Naive B cell (primary cell): ENCODE measurements around the gene NXPH1. TPM values are rescaled to one million over a fixed set of nuclear protein-coding genes. Genes with fewer than 3 reads are reported as not detected.
A peak's percentile ranks its signal among the peaks of the same experiment; 100 is the strongest.

ENCODE experiments used
- ATAC-seq, 2 donors: fragments of 150-1000 bp; cut with Tn5 transposase; 2 replicates each; pipeline ENCODE4 v1.10.0; 2021; ENCODE audit warnings: low read depth in 2 of 2, mild to moderate bottlenecking in 2 of 2, moderate library complexity in 2 of 2
- DNase-seq: peaks from one replicate; pipeline ENCODE4 v3.0.0; 2022
- H3K27ac Mint-ChIP-seq, 6 donors: one replicate each; pipeline ENCODE4 v1.8.0; 2020 to 2022; ENCODE audit warnings: mild to moderate bottlenecking in 6 of 6, mixed read lengths in 6 of 6, moderate library complexity in 5 of 6, inconsistent platforms in 2 of 6
- H3K27me3 Mint-ChIP-seq, 3 donors: one replicate each; pipeline ENCODE4 v1.8.0; 2021 to 2022; ENCODE audit warnings: mixed read lengths in 3 of 3, mild to moderate bottlenecking in 1 of 3
- H3K36me3 Mint-ChIP-seq, 2 donors: one replicate each; pipeline ENCODE4 v1.8.0; 2020 to 2022; ENCODE audit warnings: mixed read lengths in 2 of 2, inconsistent platforms in 1 of 2, mild to moderate bottlenecking in 1 of 2
- H3K4me1 Mint-ChIP-seq, 3 donors: one replicate each; pipeline ENCODE4 v1.8.0; 2020 to 2022; ENCODE audit warnings: mixed read lengths in 3 of 3, inconsistent platforms in 1 of 3, mild to moderate bottlenecking in 1 of 3, moderate library complexity in 1 of 3
- H3K4me3 Mint-ChIP-seq, 8 donors: one replicate each; pipeline ENCODE4 v1.8.0; 2020 to 2022; ENCODE audit warnings: mild to moderate bottlenecking in 8 of 8, mixed read lengths in 8 of 8, moderate library complexity in 8 of 8, inconsistent platforms in 2 of 8
- H3K9me3 Mint-ChIP-seq, 7 donors: one replicate each; pipeline ENCODE4 v1.8.0; 2020 to 2022; ENCODE audit warnings: mixed read lengths in 7 of 7, mild to moderate bottlenecking in 5 of 7, inconsistent platforms in 2 of 7, moderate library complexity in 1 of 7
- polyA plus RNA-seq, 6 donors: library from polyadenylated mRNA; unstranded; fragments of 300-500 nt; fragmentation: Illumina TruSeq; gene quantifications; one replicate each; pipeline ENCODE4 v1.2.3, GENCODE V29; 2021; ENCODE audit warnings: low read depth in 6 of 6

The NXPH1 gene
- polyA plus RNA-seq, 6 donors from 2014 or later = not detected

DNA sequence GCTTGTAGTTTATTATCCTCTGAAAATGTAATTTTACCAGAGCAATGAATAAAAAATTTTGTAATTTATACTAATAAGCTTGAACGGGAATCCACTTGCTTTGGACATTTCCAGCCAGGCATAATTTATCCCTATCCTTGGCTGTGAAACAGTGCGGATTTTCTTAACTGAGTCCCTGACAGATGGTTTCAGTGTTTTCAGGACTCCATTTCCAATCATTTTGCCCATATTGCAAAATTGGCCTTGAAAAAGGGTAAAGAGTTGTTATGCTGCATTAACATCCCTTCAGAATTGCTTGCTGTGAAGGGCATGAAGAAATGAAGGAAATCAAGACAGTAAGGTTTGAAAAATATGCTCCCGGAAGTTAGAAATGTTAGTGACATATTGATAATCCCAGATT is 57.7 kb downstream of the NXPH1 start:
- no peaks in the 10 kb centered on the region for H3K36me3 Mint-ChIP-seq
- no peak overlapping the region for H3K27ac Mint-ChIP-seq
- H3K4me1 Mint-ChIP-seq = no peaks in the 10 kb centered on the region
- ATAC-seq (no peak), DNase-seq (no peak)
- peaks cover 0 to 9% (median 5%) of the 10 kb centered on the region in 3 donors for H3K27me3 Mint-ChIP-seq
- no peak overlapping the region for H3K4me3 Mint-ChIP-seq
- peaks cover 0 to 13% (median 2%) of the 10 kb centered on the region in 7 donors for H3K9me3 Mint-ChIP-seq

DNA sequence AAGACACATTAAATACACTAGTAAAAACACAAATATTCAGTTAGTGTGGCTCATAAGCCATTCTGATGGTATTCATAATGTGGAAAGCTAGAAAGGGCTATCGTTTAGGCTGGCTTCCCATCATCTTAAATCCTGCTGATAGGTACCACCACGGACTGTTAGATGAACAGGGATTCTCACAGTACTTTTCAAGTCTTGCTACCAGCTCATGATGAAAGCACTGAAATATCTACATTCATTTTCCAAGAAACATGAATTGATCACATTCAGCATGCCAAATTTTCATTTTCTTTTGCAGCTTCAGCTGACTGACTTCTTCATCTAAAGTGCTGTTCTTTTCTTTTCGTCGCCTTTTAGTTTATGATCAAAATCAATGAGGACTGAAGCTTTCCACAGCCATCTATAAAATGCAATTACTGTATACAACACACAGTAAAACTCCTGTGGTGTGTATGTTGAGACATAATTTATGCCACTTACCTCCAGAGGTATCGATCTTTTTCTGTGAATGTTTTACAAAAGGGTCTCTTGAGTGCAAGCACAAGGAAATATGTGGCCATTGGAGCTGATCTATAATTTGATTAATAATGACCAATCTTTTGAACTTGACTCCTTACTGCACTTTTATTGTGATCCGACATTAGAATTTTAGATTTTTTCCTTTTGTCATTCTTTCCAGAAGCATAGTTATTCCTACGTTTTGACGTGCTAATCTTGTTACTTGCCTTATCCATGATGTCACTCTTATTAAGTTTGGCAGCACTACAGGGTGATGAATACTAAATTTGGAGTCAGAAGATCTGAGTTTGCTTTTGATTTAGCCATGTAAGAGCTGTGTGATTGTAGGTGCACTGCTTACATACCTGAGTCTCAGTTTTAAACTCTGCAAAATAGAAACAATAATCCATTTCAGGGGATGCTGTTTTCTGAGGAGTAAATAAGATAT is 58.4 kb downstream of the NXPH1 start:
- Mint-ChIP-seq H3K4me1 (no peaks in the 10 kb centered on the region), H3K27me3 (peaks cover 0 to 9% (median 5%) of the 10 kb centered on the region in 3 donors), H3K9me3 (peaks cover 0 to 9% (median 2%) of the 10 kb centered on the region in 7 donors), H3K36me3 (no peaks in the 10 kb centered on the region), H3K27ac (no peak overlapping the region), H3K4me3 (no peak overlapping the region)
- DNase-seq (no peak), ATAC-seq (no peak)

DNA sequence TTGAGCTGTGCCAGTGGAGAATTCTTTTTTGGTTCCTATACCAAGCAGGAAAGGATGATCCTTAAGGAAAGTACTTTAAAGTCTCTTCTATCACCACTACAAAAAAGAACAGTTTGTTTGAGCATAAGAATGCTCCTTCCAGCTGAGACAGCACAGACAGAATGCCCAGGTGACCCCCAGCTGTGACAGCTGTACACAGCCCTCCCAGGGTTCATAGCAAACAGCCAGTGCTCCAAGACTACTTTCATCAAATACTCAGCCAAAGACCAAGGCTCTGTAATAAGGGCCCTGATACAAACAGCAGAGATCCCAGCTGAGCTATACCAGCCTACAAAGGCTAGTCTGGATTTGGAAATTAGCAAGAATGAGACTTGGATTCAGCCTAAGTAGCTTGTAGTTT is 65.7 kb downstream of the NXPH1 start:
- no peak overlapping the region for H3K27ac Mint-ChIP-seq
- H3K36me3 Mint-ChIP-seq = no peaks in the 10 kb centered on the region
- no peak for DNase-seq
- no peaks in the 10 kb centered on the region for H3K4me1 Mint-ChIP-seq
- peaks cover 0 to 11% (median 5%) of the 10 kb centered on the region in 3 donors for H3K27me3 Mint-ChIP-seq
- peaks cover 0 to 14% (median 3%) of the 10 kb centered on the region in 7 donors for H3K9me3 Mint-ChIP-seq
- H3K4me3 Mint-ChIP-seq = no peak overlapping the region
- ATAC-seq = no peak

DNA sequence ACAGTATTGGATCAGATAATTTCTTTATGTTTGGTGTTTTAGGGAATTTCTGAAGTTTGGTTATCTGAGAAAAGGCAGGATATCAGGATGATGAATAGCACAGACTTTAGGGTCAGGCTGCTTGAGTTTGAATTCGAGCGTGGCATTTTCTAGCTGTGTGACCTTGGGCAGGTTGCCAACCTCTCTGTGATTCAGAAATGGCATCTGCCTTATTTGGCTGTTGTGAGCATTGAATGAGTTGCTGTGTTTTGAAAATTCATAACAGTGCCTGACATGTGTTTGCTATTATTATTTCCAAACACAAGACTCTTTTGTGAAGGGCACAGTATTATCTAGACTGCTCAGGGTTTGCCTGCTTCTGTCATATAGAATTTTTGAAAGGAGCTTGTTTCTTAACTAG is 66.9 kb downstream of the NXPH1 start:
- Mint-ChIP-seq H3K4me1 (no peaks in the 10 kb centered on the region), H3K27me3 (peaks cover 0 to 11% (median 5%) of the 10 kb centered on the region in 3 donors), H3K27ac (no peak overlapping the region), H3K9me3 (peaks cover 0 to 14% (median 3%) of the 10 kb centered on the region in 7 donors), H3K36me3 (no peaks in the 10 kb centered on the region), H3K4me3 (no peak overlapping the region)
- DNase-seq = no peak
- ATAC-seq = no peak

DNA sequence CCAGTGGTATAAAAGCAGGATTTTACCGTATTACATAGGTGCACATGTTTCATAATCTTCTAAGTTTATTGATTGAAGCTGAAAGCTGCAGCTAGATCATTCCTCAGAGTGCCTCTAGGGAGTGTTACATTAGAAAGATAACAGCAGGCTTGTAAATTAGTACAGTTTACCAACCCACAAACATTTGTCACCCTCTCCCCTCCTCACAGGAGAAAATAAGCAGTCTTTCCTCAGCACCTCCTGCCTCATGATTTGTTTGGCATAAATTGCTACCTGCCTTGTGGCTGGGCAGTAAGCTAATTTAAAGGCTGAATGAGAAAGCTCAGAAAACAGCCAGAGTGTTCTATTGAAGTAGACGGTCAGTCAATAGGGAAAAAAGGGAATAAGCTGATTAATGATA is 74.2 kb downstream of the NXPH1 start:
- no peak overlapping the region for H3K4me3 Mint-ChIP-seq
- H3K27ac Mint-ChIP-seq = no peak overlapping the region
- no peaks in the 10 kb centered on the region for H3K36me3 Mint-ChIP-seq
- H3K9me3 Mint-ChIP-seq = peaks cover 0 to 7% (median 3%) of the 10 kb centered on the region in 7 donors
- H3K4me1 Mint-ChIP-seq = no peaks in the 10 kb centered on the region
- no peak for ATAC-seq
- peaks cover 0 to 8% (median 0%) of the 10 kb centered on the region in 3 donors for H3K27me3 Mint-ChIP-seq
- no peak for DNase-seq

DNA sequence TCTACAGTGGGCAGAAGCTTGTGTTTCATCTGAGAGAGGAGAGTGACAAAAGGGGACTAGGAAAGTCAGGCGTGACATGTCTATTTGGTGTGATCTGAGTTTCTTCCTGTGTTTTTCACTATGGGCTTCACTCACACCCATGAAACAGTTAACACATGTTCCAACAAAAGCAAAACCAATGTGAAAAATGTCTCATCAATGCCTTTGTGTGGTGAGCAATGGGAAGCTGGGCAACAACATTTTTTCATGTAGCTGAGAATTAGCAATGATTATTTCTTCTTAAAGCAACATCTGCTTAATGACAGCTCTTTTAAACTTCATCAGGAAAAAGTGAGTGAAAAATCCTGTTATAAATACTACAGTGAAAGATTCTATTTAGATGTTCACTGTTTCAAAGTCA is 76.2 kb downstream of the NXPH1 start:
- no peak for ATAC-seq
- Mint-ChIP-seq H3K36me3 (no peaks in the 10 kb centered on the region), H3K27ac (no peak overlapping the region), H3K9me3 (peaks cover 0 to 2% (median 0%) of the 10 kb centered on the region in 7 donors), H3K4me3 (no peak overlapping the region), H3K4me1 (no peaks in the 10 kb centered on the region), H3K27me3 (peaks cover 0 to 8% (median 0%) of the 10 kb centered on the region in 3 donors)
- no peak for DNase-seq

DNA sequence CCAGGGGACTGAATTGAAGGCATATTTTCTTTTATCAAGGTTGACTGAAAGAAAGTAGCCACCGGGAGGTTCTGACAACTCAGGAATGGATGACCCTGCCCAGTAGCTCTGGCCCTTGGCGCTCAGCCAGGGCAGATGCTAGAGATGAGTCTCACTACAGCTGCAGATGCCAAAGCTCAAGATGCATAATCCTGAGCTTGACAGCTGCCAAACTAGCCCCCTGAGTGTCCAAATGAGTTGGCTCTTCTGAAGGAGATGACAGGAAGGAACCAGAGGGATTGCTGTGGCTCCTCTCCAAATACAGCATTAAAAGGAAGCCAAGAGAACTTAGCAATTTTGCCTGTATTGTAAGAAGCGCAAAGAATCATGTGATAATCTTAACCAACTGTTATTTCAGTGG is 78.4 kb downstream of the NXPH1 start:
- H3K9me3 Mint-ChIP-seq = peaks cover 0 to 2% (median 0%) of the 10 kb centered on the region in 7 donors
- no peaks in the 10 kb centered on the region for H3K36me3 Mint-ChIP-seq
- peaks cover 0 to under 1% (median 0%) of the 10 kb centered on the region in 3 donors for H3K27me3 Mint-ChIP-seq
- no peak overlapping the region for H3K4me3 Mint-ChIP-seq
- DNase-seq (no peak), ATAC-seq (no peak)
- H3K27ac Mint-ChIP-seq = no peak overlapping the region
- H3K4me1 Mint-ChIP-seq = no peaks in the 10 kb centered on the region

DNA sequence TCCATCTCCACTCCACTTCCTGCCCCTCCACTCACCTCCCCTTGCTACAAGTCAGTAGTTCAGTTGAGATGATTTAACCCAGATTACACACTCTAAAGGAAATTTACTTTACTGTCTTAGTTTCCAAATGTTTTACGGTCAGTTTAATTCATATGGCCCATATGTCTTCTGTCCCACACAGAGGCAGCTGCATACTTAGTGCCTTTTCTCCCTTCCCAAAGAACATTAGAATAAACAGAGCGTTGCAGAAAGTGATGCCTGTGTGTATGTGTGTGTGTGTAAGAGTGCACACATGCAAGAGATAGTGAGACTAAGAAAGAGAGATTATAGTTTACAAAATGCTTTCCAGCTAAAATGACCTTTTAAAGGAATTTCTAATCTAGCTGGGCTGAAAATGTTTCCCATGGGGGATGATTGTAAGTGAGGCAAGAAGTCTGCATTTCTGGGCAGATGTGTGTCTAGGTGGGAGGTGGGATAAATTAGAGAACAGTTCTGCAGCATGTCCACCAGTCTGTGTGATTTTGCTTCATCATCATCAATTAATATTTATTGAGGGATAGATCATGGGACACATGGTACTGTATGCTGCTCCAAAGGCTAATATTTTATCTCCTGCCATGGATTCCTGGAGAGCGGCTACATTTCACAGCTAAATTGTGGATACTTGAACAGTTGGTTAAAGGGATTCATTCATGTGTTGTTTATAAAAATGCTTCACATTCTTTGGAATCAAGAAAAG is 81.5 kb downstream of the NXPH1 start:
- DNase-seq (no peak), ATAC-seq (no peak)
- Mint-ChIP-seq H3K27me3 (no peaks in the 10 kb centered on the region), H3K36me3 (no peaks in the 10 kb centered on the region), H3K4me1 (no peaks in the 10 kb centered on the region), H3K27ac (no peak overlapping the region), H3K4me3 (no peak overlapping the region), H3K9me3 (peaks cover 0 to 1% (median 0%) of the 10 kb centered on the region in 7 donors)

DNA sequence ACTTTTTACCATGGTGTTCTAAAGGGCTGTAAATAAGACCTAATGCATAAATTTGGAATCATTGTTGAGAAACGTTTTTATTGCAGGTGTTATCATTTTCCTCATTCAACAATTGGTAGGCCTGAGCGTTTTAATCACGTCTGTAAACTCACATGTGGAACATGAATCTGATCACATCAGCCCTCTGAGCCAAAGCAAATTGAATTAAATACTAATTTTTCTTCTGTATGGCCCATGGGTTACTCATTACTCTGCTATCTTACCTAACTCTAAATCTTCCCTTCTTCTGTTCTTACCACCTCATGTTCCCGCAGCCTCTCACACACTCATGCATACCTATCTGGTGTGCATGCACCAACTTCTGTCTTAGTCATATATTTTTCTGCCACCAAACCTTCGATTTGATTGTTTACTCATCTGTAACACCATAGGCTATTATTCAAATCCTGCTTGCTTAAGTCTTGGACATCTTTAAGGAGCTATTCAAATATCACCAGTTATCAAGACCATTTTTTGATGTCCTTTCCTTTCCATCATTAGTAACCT is 82.3 kb downstream of the NXPH1 start:
- ATAC-seq = no peak
- H3K27me3 Mint-ChIP-seq = no peaks in the 10 kb centered on the region

DNA sequence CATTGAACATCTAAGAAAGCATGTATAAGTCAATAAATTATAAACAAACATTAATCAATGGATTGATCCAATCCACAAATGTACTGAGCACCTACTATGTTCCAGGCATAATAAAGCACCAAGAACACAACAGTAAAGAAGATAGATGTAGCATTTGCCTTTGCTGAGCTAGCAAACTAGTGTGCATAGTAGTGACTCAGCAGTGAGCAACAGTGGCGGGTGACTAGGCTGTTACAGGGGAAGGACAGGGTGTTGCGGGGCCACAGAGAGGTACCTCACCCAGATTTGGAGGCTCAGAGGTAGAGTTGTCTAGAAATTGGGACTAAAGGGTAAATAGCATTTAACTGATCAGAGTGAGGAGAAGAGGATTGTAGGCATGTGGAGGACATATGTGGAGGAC is 83.6 kb downstream of the NXPH1 start:
- Mint-ChIP-seq H3K4me1 (no peaks in the 10 kb centered on the region), H3K27me3 (peaks cover 0 to 5% (median 5%) of the 10 kb centered on the region in 3 donors), H3K4me3 (no peak overlapping the region), H3K27ac (no peak overlapping the region), H3K36me3 (no peaks in the 10 kb centered on the region), H3K9me3 (peaks cover 0 to 3% (median 0%) of the 10 kb centered on the region in 7 donors)
- no peak for ATAC-seq
- no peak for DNase-seq

More for the DNA sequence above, 82.3 kb downstream of the NXPH1 start:
- Mint-ChIP-seq H3K4me3 (no peak overlapping the region), H3K36me3 (no peaks in the 10 kb centered on the region), H3K27ac (no peak overlapping the region), H3K9me3 (peaks cover 0 to 1% (median 0%) of the 10 kb centered on the region in 7 donors), H3K4me1 (no peaks in the 10 kb centered on the region)
- no peak for DNase-seq

DNA sequence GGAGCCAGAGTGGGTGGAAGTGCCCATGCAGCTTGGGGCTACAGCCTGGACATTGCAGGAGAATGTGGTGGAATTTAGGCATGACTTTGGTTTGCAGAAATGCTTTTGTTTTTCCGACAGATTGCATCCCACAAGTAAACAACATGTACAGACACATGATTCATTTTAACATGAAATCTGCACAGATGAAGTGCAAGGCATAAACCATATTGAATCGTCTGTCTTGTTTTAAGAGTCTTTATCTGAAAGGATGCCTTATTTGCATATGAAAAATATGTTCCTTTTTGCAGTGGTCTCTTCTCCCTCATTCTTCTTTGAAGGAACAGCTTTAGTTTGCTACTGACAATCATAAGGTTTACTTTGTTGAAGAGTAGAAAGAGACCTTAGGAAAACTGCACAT is 94.9 kb downstream of the NXPH1 start:
- Mint-ChIP-seq H3K9me3 (peaks cover 12 to 41% (median 15%) of the 10 kb centered on the region in 7 donors), H3K27ac (no peak overlapping the region), H3K4me3 (no peak overlapping the region), H3K4me1 (no peaks in the 10 kb centered on the region), H3K27me3 (peaks cover 0 to 10% (median 8%) of the 10 kb centered on the region in 3 donors), H3K36me3 (peaks cover 0 to 9% of the 10 kb centered on the region in 2 donors)
- DNase-seq (no peak), ATAC-seq (no peak)

DNA sequence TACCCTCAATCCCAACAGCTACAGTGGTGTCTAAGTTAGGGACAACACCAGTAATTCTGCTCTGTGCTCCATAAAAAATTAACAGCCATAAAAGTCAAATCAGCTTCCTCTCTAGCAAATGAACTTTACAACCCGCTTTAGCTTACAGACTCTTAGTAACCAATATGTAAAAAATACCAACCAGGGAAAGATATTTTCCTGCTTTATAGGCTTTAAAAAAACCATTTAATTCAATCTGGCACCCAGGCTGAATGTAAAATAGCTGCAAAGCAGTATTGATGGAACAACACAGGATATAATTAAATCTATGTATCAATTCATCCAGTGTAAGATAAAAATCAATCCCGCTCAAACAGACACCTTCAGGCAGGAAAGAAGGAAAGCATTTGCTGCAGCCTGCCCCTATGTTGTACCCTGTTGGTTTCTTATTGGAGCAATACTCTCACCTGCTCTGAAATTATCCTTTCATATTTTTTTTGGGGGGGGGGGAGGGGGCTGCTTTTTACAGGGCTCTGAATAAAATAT is 98.6 kb downstream of the NXPH1 start:
- H3K27ac Mint-ChIP-seq = no peak overlapping the region
- H3K4me3 Mint-ChIP-seq = no peak overlapping the region
- ATAC-seq (no peak), DNase-seq (no peak)
- H3K36me3 Mint-ChIP-seq = no peaks in the 10 kb centered on the region
- H3K9me3 Mint-ChIP-seq = peaks cover 1 to 10% (median 5%) of the 10 kb centered on the region in 7 donors
- peaks cover 8 to 9% (median 9%) of the 10 kb centered on the region in 3 donors for H3K4me1 Mint-ChIP-seq
- H3K27me3 Mint-ChIP-seq = peaks cover 0 to 10% (median 8%) of the 10 kb centered on the region in 3 donors

DNA sequence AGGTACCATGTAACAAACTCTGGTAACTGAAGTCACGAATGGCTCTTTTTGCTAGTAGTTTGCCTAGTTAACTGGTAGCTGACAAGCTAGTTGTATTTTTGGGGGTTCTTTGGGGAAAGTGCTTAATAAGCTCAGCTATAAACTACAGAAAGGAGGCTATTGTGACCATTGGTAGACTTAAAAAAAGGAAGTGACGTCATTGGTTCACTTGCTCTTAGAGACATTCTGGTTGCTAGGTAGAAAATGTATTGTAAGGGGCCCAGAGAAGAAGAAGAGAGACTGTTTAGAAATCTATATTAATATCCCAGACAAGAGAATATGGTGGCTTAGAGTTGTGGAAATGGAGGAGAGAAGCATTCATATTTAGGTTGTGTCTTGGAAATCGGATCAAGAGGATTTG is 103.0 kb downstream of the NXPH1 start:
- DNase-seq = no peak
- Mint-ChIP-seq H3K27ac (peak overlapping the region in 3 of 6 donors; percentile 8 to 66 (median 26)), H3K27me3 (peaks cover 0 to 2% (median 0%) of the 10 kb centered on the region in 3 donors), H3K4me3 (no peak overlapping the region), H3K9me3 (peaks cover 0 to 7% (median 1%) of the 10 kb centered on the region in 7 donors), H3K36me3 (no peaks in the 10 kb centered on the region), H3K4me1 (peaks cover 8 to 12% (median 12%) of the 10 kb centered on the region in 3 donors)
- peak; percentile 52 to 61 for ATAC-seq
